K562 (cell line): ENCODE data around the gene SDS. TPM values are rescaled to one million over a fixed set of nuclear protein-coding genes. Genes with fewer than 3 reads are reported as not detected.

ENCODE experiments used
- ATAC-seq: fragments of 200-7000 bp; cut with Tn5 transposase; 3 replicates; pipeline ENCODE4 v1.9.1; 2020; ENCODE audit warnings: moderate library complexity
- BruUV-seq: library from RNA; stranded (reverse); fragments of 400-500 nt; replicated peaks from 2 replicates; lab custom pipeline; 2021; lab: Mats Ljungman, UMichigan
- CTCF ChIA-PET: fragments of 300-600 bp; formaldehyde crosslinking; extraction: SDS; loops from one replicate; lab custom pipeline; 2021; ENCODE audit warnings: low intra/inter-chr PET ratio; lab: Yijun Ruan, JAX
- POLR2A ChIA-PET: fragments of 300-600, 350-650 bp; sonication (Branson Sonifier 250); formaldehyde crosslinking; extraction: SDS; loops from one replicate; lab custom pipeline; 2021; ENCODE audit warnings: antibody characterized with exemption, inconsistent platforms; lab: Yijun Ruan, JAX
- DNase-seq, 4 experiments: peaks; one replicate each; pipeline versions ENCODE4 v3.0.0 to v3.0.0-alpha.2; 2011 to 2018; ENCODE audit warnings: low spot score in 3 of 4, mixed read lengths in 3 of 4; ENCODE audit errors: extremely low read depth in 1 of 4
- FAIRE-seq: peaks from 2 replicates; lab custom pipeline; 2011; peaks lifted over from hg19 to GRCh38; lab: Jason Lieb, UNC
- H2AFZ ChIP-seq: 2 replicates; pipeline ENCODE4 v1.6.0; 2011; ENCODE audit warnings: low read depth, low read length, control low read depth, inconsistent platforms
- H3K27ac ChIP-seq: fragments of 200-600 bp; 3 replicates; pipeline ENCODE4 v1.8.0; 2011; ENCODE audit warnings: low read depth, mild to moderate bottlenecking, control low read depth, inconsistent platforms, low read length, moderate library complexity, mixed read lengths; ENCODE audit errors: extremely low read depth
- H3K27me3 ChIP-seq, 2 experiments: fragments of 300-600 bp in 1 of 2; 2 replicates in 1 of 2; 3 replicates in 1 of 2; pipeline versions ENCODE4 v1.6.0 to v1.8.0; 2011; ENCODE audit warnings: inconsistent platforms in 2 of 2, low read length in 2 of 2, mild to moderate bottlenecking in 1 of 2, mixed read lengths in 1 of 2, moderate library complexity in 1 of 2; ENCODE audit not compliant: control insufficient read depth in 2 of 2, insufficient read depth in 2 of 2
- H3K36me3 ChIP-seq: fragments of 300-600 bp; 3 replicates; pipeline ENCODE4 v1.8.0; 2011; ENCODE audit warnings: mild to moderate bottlenecking, low read length, inconsistent platforms; ENCODE audit not compliant: control insufficient read depth, insufficient read depth
- H3K4me1 ChIP-seq, 2 experiments: fragments of 200-600 bp in 1 of 2; replicated peaks in 1 of 2; 2 replicates in 1 of 2; 3 replicates in 1 of 2; pipeline versions ENCODE4 v1.5.1 to v1.8.0; 2011; ENCODE audit warnings: inconsistent platforms in 2 of 2, low read length in 2 of 2, mild to moderate bottlenecking in 1 of 2, mixed read lengths in 1 of 2, moderate library complexity in 1 of 2; ENCODE audit not compliant: control insufficient read depth in 2 of 2, insufficient read depth in 2 of 2
- H3K4me2 ChIP-seq: 2 replicates; pipeline ENCODE4 v1.6.1; 2011; ENCODE audit warnings: low read length, control low read depth, inconsistent platforms, mixed read lengths; ENCODE audit not compliant: insufficient read depth
- H3K4me3 ChIP-seq: fragments of 200-600 bp; sonication (generic), shearing (Covaris generic); 2 replicates; pipeline ENCODE4 v1.5.1; 2016; ENCODE audit warnings: control low read depth, inconsistent platforms
- H3K79me2 ChIP-seq: fragments of 200-600 bp; 3 replicates; pipeline ENCODE4 v1.8.0; 2011; ENCODE audit warnings: low read length, inconsistent platforms; ENCODE audit not compliant: control insufficient read depth, insufficient read depth
- H3K9ac ChIP-seq, 2 experiments: 2 replicates each; pipeline versions ENCODE4 v1.6.0 to v1.6.1; 2011; ENCODE audit warnings: low read depth in 2 of 2, low read length in 2 of 2, control low read depth in 1 of 2, inconsistent platforms in 1 of 2, mild to moderate bottlenecking in 1 of 2, mixed read lengths in 1 of 2; ENCODE audit not compliant: insufficient read depth in 1 of 2
- H3K9me1 ChIP-seq: one replicate; pipeline ENCODE4 v1.6.0; 2011; ENCODE audit warnings: inconsistent platforms, mild to moderate bottlenecking, low read length, moderate library complexity; ENCODE audit not compliant: control insufficient read depth, insufficient read depth
- H3K9me3 ChIP-seq: replicated peaks from 2 replicates; pipeline ENCODE4 v1.5.1; 2011; ENCODE audit warnings: low read depth, low read length, inconsistent platforms; ENCODE audit not compliant: control insufficient read depth, insufficient read depth
- H4K20me1 ChIP-seq: replicated peaks from 2 replicates; pipeline ENCODE4 v1.6.1; 2011; ENCODE audit warnings: low read length, inconsistent platforms, mixed read lengths; ENCODE audit not compliant: control insufficient read depth, insufficient read depth
- CHD2 ChIP-seq: IDR thresholded peaks from 2 replicates; pipeline ENCODE4 v1.6.1; 2011; ENCODE audit warnings: low read depth, low read length
- DPF2 ChIP-seq: fragments of 450-650 bp; IDR thresholded peaks from 2 replicates; pipeline ENCODE4 v1.6.1; 2016
- USF1 ChIP-seq: sonication (generic); formaldehyde crosslinking; IDR thresholded peaks from 2 replicates; pipeline ENCODE4 v1.9.0; 2022; ENCODE audit warnings: mild to moderate bottlenecking, missing genetic modification reagents
- ZNF175 ChIP-seq: fragments of 200-800 bp; sonication (Bioruptor generic); IDR thresholded peaks from 2 replicates; pipeline ENCODE4 v1.6.1; 2016; ENCODE audit warnings: low read depth, mild to moderate bottlenecking, missing genetic modification characterization, missing compliant biosample characterization
- ZNF512 ChIP-seq: IDR thresholded peaks from 2 replicates; pipeline ENCODE4 v1.6.1; 2016; ENCODE audit warnings: missing genetic modification characterization, missing compliant biosample characterization
- WGBS: fragments of 100-300 bp; shearing (Covaris generic); methylation state at CpG from one replicate; pipeline ENCODE4 v1.1.6; 2016; ENCODE audit warnings: low coverage, mixed read lengths; ENCODE audit not compliant: insufficient coverage; ENCODE audit errors: missing lambda C conversion rate; 5-methylcytosine and 5-hydroxymethylcytosine counted together
- in situ Hi-C: fragments of 300-500 bp; cut with MboI; formaldehyde crosslinking; loops from 4 replicates; pipeline ENCODE4 v1.15.0; 2018; ENCODE audit warnings: inconsistent platforms, mixed read lengths
- intact Hi-C: fragments of 100-400 bp; cut with micrococcal nuclease; formaldehyde crosslinking; loops from 2 replicates; pipeline ENCODE4 v1.14.2; 2022
- polyA plus RNA-seq, 8 experiments: library from polyadenylated mRNA; depleted of rRNA in 4 of 8; stranded (reverse) in 5 of 8; unstranded in 3 of 8; fragments of >200 nt; fragmentation: Nextera tagmentation in 2 of 8; fragmentation: Illumina TruSeq in 1 of 8; extraction: Ambion mirVana in 2 of 8; extraction: Trizol in 1 of 8; gene quantifications; 2 replicates each; pipeline versions ENCODE4 v1.2.1 to v1.2.3, GENCODE V29; 2011 to 2014; ENCODE audit warnings: inconsistent platforms in 1 of 8, missing spikeins in 1 of 8
- total RNA-seq, 7 experiments: library from RNA; depleted of rRNA in 6 of 7; stranded (reverse); fragments of >200 nt in 6 of 7; fragmentation: Illumina TruSeq in 2 of 7; extraction: Trizol in 2 of 7; gene quantifications; 2 replicates each; pipeline versions ENCODE4 v1.2.1 to v1.2.3, GENCODE V29; 2011 to 2021; ENCODE audit warnings: low replicate concordance in 1 of 7

The SDS gene
- total and polyA plus RNA-seq, 9 of the 15 experiments (the other 6 are each of a cell fraction or from before 2014, with no cell fraction given) = 0.07 to 1.1 (median 0.12) TPM; not detected in 1

GRCh38 chr12:113396828-113397496, 6.7 kb downstream of the SDS start:
- no peak for ATAC-seq
- intact Hi-C loops = no loop called here
- CTCF ChIA-PET = no interaction called here
- Histone ChIP-seq H3K79me2 (no peaks in the 10 kb centered on the region), H3K4me3 (no peak overlapping the region), H3K4me2 (no peak overlapping the region), H3K27ac (no peak overlapping the region), H3K27me3 (peaks cover 0 to 8% of the 10 kb centered on the region in 2 experiments; a peak in 1 of 5 replicates), H2AFZ (no peak overlapping the region), H3K4me1 (peaks cover 0 to 21% of the 10 kb centered on the region in 2 experiments; a peak in 2 of 5 replicates), H4K20me1 (no peaks in the 10 kb centered on the region), H3K9me3 (no peaks in the 10 kb centered on the region), H3K9me1 (no peaks in the 10 kb centered on the region), H3K36me3 (no peaks in the 10 kb centered on the region), H3K9ac (peak overlapping the region in 1 of 2 experiments; percentile 55; a peak in 2 of 4 replicates)
- no peak for DNase-seq
- in situ Hi-C loops = no loop called here
- no peak for FAIRE-seq
- POLR2A ChIA-PET = interaction anchor here (0.6 to 1.2 kb wide), 4 partner anchors 9 to 217 kb away, joined by 3 to 6 read pairs (median 4); no protein-coding TSS in a partner anchor
- 33% methylated on average over 16 of the region's 16 CpGs for WGBS
- BruUV-seq = no TSS peak
- TF ChIP-seq ZNF175 (CRISPR knock-in tag) = no peak
- 0 out of 2 replicates have a peak, but pooled peaks have one; percentile 19 for TF ChIP-seq USF1
- no peak for TF ChIP-seq CHD2

GRCh38 chr12:113396200-113396599, 7.5 kb downstream of the SDS start:
- H3K27ac ChIP-seq = no peak overlapping the region
- H3K36me3 ChIP-seq = no peaks in the 10 kb centered on the region
- BruUV-seq = no TSS peak
- ChIA-PET POLR2A (interaction anchor here (0.7 kb wide), 1 partner anchor 217 kb away, joined by 3 read pairs; no protein-coding TSS in a partner anchor), CTCF (no interaction called here)
- no peaks in the 10 kb centered on the region for H3K9me1 ChIP-seq
- in situ Hi-C loops (no loop called here), intact Hi-C loops (no loop called here)
- no peak overlapping the region for H3K9ac ChIP-seq
- no peak for ATAC-seq
- H3K27me3 ChIP-seq = peaks cover 0 to 8% of the 10 kb centered on the region in 2 experiments; a peak in 1 of 5 replicates
- peaks cover 0 to 15% of the 10 kb centered on the region in 2 experiments; a peak in 2 of 5 replicates for H3K4me1 ChIP-seq
- no peak overlapping the region for H3K4me2 ChIP-seq
- FAIRE-seq = no peak
- no peak overlapping the region for H3K4me3 ChIP-seq
- TF ChIP-seq DPF2 (no peak), ZNF512 (peak; percentile 91)
- no peak for DNase-seq
- no peaks in the 10 kb centered on the region for H4K20me1 ChIP-seq
- no peaks in the 10 kb centered on the region for H3K79me2 ChIP-seq
- H3K9me3 ChIP-seq = no peaks in the 10 kb centered on the region
- H2AFZ ChIP-seq = no peak overlapping the region
